Liver (tissue), 9 donors: ENCODE data around the gene EXOC4. TPM values are rescaled to one million over a fixed set of nuclear protein-coding genes. Genes with fewer than 3 reads are reported as not detected.

Source experiments
- DNase-seq: peaks from one replicate; pipeline ENCODE4 v3.0.0-alpha.2; 2017; ENCODE audit warnings: low spot score
- H3K27ac ChIP-seq, 2 donors: one replicate each; pipeline ENCODE4 v1.7.0; 2013; ENCODE audit warnings: inconsistent platforms in 2 of 2, low read length in 2 of 2, control low read depth in 1 of 2, low read depth in 1 of 2, mild to moderate bottlenecking in 1 of 2
- H3K27me3 ChIP-seq, 4 donors: one replicate each; pipeline versions ENCODE4 v1.6.1 to v1.7.0; 2013; ENCODE audit warnings: low read length in 3 of 4, inconsistent platforms in 1 of 4, mild to moderate bottlenecking in 1 of 4, moderate library complexity in 1 of 4; ENCODE audit not compliant: control insufficient read depth in 4 of 4, insufficient read depth in 4 of 4
- H3K36me3 ChIP-seq, 4 donors: one replicate each; pipeline versions ENCODE4 v1.6.1 to v1.7.0; 2013; ENCODE audit warnings: low read length in 3 of 4, mild to moderate bottlenecking in 3 of 4, low read depth in 1 of 4, moderate library complexity in 1 of 4; ENCODE audit not compliant: control insufficient read depth in 4 of 4, insufficient read depth in 3 of 4
- H3K4me1 ChIP-seq, 4 donors: one replicate each; pipeline versions ENCODE4 v1.6.1 to v1.7.0; 2013; ENCODE audit warnings: low read length in 3 of 4, mild to moderate bottlenecking in 3 of 4, moderate library complexity in 1 of 4; ENCODE audit not compliant: control insufficient read depth in 4 of 4, insufficient read depth in 4 of 4
- H3K4me3 ChIP-seq, 3 donors: one replicate each; pipeline versions ENCODE4 v1.6.1 to v1.7.0; 2013; ENCODE audit warnings: low read length in 3 of 3, control low read depth in 1 of 3, low read depth in 1 of 3, mild to moderate bottlenecking in 1 of 3
- H3K9ac ChIP-seq, 2 donors: one replicate each; pipeline ENCODE4 v1.7.0; 2013; ENCODE audit warnings: low read length in 2 of 2, mild to moderate bottlenecking in 2 of 2, moderate library complexity in 2 of 2, control low read depth in 1 of 2, low read depth in 1 of 2
- H3K9me3 ChIP-seq, 4 donors: one replicate each; pipeline versions ENCODE4 v1.6.1 to v1.7.0; 2013; ENCODE audit warnings: low read length in 3 of 4; ENCODE audit not compliant: control insufficient read depth in 4 of 4
- FOXA1 ChIP-seq: IDR thresholded peaks from 2 replicates; pipeline ENCODE4 v1.6.1; 2016; ENCODE audit warnings: antibody characterized with exemption
- GABPA ChIP-seq, 2 donors: IDR thresholded peaks in 1 of 2; conservative IDR thresholded peaks in 1 of 2; 2 replicates each; pipeline ENCODE4 v1.6.1; 2016; ENCODE audit warnings: antibody characterized with exemption in 2 of 2, mild to moderate bottlenecking in 1 of 2, moderate library complexity in 1 of 2
- HNF4G ChIP-seq: IDR thresholded peaks from 2 replicates; pipeline ENCODE4 v1.6.1; 2016; ENCODE audit warnings: antibody characterized with exemption
- JUND ChIP-seq, 2 donors: IDR thresholded peaks; 2 replicates each; pipeline ENCODE4 v1.6.1; 2016; ENCODE audit warnings: antibody characterized with exemption in 2 of 2
- NR2F2 ChIP-seq: IDR thresholded peaks from 2 replicates; pipeline ENCODE4 v1.6.1; 2016; ENCODE audit warnings: antibody characterized with exemption
- RXRA ChIP-seq, 2 donors: IDR thresholded peaks; 2 replicates each; pipeline ENCODE4 v1.6.1; 2017 to 2018; ENCODE audit warnings: antibody characterized with exemption in 2 of 2, mild to moderate bottlenecking in 1 of 2
- TAF1 ChIP-seq: conservative IDR thresholded peaks from 2 replicates; pipeline ENCODE4 v1.6.1; 2016; ENCODE audit warnings: antibody characterized with exemption, mild to moderate bottlenecking
- WGBS: extraction: QIAGEN DNeasy Blood & Tissue Kit; methylation state at CpG from one replicate; pipeline ENCODE4 v1.1.7; 2013; 5-methylcytosine and 5-hydroxymethylcytosine counted together
- polyA plus RNA-seq, 2 donors: library from polyadenylated mRNA; stranded (reverse) in 1 of 2; unstranded in 1 of 2; fragments of 200-250 nt in 1 of 2; fragments of >200 nt in 1 of 2; fragmentation: Nextera tagmentation in 1 of 2; extraction: Ambion mirVana in 1 of 2; gene quantifications; one replicate each; pipeline versions ENCODE4 v1.2.1 to v1.2.3, GENCODE V29; 2013 to 2015
- total RNA-seq, 2 donors: library from RNA; depleted of rRNA; stranded (reverse); fragments of >200 nt; gene quantifications; one replicate each; pipeline ENCODE4 v1.2.3, GENCODE V29; 2014
- TF ChIP-seq, protein P1 (sequence below): fragments of 150-350 bp; IDR thresholded peaks from 2 replicates; pipeline ENCODE4 v1.5.1; 2017; ENCODE audit warnings: improper control_type of control experiment, low read depth, low read length; ENCODE audit not compliant: missing input control
- TF ChIP-seq, protein P2 (sequence below): IDR thresholded peaks from 2 replicates; pipeline ENCODE4 v1.6.1; 2016; ENCODE audit warnings: antibody characterized with exemption
- TF ChIP-seq, protein P3 (sequence below): IDR thresholded peaks from 2 replicates; pipeline ENCODE4 v1.6.1; 2016; ENCODE audit warnings: antibody characterized with exemption, mild to moderate bottlenecking
- donor health status: healthy.
- donor health status: healthy.
- donor health status: healthy.
- donor health status: healthy.
- donor health status: healthy.

Gene EXOC4
- total and polyA plus RNA-seq, 4 donors = 9.5 to 55.9 (median 23.6) TPM

DNA sequence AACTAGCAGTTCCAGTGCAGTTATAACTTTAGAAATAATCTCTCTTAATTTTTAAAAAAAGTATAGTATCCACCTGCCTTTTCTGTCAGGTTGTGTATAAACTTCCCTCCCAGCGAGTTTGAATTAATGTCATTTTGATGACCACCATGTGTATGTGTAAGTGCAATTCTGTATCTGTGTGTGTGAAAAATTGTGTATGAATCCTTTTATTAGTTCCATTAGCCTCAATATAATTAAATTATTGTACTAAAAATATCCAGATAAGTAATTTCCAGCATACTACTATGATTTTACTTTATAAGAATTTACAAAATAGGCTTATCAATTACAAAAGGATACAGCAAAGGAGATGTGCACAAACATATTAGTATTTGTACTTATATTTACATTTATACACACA, 453.1 kb downstream of the EXOC4 start:
- no peak overlapping the region for H3K9ac ChIP-seq
- H3K4me1 ChIP-seq = no peaks in the 10 kb centered on the region
- no peak for DNase-seq
- WGBS = 95% methylated on average over 1 of the region's 1 CpG
- H3K27me3 ChIP-seq = no peaks in the 10 kb centered on the region
- H3K4me3 ChIP-seq = no peak overlapping the region
- H3K27ac ChIP-seq = no peak overlapping the region
- TF ChIP-seq, protein P1, sequence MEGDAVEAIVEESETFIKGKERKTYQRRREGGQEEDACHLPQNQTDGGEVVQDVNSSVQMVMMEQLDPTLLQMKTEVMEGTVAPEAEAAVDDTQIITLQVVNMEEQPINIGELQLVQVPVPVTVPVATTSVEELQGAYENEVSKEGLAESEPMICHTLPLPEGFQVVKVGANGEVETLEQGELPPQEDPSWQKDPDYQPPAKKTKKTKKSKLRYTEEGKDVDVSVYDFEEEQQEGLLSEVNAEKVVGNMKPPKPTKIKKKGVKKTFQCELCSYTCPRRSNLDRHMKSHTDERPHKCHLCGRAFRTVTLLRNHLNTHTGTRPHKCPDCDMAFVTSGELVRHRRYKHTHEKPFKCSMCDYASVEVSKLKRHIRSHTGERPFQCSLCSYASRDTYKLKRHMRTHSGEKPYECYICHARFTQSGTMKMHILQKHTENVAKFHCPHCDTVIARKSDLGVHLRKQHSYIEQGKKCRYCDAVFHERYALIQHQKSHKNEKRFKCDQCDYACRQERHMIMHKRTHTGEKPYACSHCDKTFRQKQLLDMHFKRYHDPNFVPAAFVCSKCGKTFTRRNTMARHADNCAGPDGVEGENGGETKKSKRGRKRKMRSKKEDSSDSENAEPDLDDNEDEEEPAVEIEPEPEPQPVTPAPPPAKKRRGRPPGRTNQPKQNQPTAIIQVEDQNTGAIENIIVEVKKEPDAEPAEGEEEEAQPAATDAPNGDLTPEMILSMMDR = no peak
- no peak for TF ChIP-seq RXRA (IDR thresholded peaks at IDR 0.05)
- no peak for TF ChIP-seq GABPA (IDR thresholded peaks at IDR 0.05 in 1 of 2, conservative IDR thresholded peaks at IDR 0.05 in 1 of 2)
- TF ChIP-seq, protein P2, sequence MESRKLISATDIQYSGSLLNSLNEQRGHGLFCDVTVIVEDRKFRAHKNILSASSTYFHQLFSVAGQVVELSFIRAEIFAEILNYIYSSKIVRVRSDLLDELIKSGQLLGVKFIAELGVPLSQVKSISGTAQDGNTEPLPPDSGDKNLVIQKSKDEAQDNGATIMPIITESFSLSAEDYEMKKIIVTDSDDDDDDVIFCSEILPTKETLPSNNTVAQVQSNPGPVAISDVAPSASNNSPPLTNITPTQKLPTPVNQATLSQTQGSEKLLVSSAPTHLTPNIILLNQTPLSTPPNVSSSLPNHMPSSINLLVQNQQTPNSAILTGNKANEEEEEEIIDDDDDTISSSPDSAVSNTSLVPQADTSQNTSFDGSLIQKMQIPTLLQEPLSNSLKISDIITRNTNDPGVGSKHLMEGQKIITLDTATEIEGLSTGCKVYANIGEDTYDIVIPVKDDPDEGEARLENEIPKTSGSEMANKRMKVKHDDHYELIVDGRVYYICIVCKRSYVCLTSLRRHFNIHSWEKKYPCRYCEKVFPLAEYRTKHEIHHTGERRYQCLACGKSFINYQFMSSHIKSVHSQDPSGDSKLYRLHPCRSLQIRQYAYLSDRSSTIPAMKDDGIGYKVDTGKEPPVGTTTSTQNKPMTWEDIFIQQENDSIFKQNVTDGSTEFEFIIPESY = no peak
- TF ChIP-seq TAF1 = no peak
- TF ChIP-seq JUND (IDR thresholded peaks at IDR 0.05) = no peak
- TF ChIP-seq, protein P3, sequence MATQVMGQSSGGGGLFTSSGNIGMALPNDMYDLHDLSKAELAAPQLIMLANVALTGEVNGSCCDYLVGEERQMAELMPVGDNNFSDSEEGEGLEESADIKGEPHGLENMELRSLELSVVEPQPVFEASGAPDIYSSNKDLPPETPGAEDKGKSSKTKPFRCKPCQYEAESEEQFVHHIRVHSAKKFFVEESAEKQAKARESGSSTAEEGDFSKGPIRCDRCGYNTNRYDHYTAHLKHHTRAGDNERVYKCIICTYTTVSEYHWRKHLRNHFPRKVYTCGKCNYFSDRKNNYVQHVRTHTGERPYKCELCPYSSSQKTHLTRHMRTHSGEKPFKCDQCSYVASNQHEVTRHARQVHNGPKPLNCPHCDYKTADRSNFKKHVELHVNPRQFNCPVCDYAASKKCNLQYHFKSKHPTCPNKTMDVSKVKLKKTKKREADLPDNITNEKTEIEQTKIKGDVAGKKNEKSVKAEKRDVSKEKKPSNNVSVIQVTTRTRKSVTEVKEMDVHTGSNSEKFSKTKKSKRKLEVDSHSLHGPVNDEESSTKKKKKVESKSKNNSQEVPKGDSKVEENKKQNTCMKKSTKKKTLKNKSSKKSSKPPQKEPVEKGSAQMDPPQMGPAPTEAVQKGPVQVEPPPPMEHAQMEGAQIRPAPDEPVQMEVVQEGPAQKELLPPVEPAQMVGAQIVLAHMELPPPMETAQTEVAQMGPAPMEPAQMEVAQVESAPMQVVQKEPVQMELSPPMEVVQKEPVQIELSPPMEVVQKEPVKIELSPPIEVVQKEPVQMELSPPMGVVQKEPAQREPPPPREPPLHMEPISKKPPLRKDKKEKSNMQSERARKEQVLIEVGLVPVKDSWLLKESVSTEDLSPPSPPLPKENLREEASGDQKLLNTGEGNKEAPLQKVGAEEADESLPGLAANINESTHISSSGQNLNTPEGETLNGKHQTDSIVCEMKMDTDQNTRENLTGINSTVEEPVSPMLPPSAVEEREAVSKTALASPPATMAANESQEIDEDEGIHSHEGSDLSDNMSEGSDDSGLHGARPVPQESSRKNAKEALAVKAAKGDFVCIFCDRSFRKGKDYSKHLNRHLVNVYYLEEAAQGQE = no peak
- TF ChIP-seq FOXA1 = no peak
- TF ChIP-seq NR2F2 = no peak
- no peak for TF ChIP-seq HNF4G
- no peaks in the 10 kb centered on the region for H3K9me3 ChIP-seq
- no peaks in the 10 kb centered on the region for H3K36me3 ChIP-seq

DNA sequence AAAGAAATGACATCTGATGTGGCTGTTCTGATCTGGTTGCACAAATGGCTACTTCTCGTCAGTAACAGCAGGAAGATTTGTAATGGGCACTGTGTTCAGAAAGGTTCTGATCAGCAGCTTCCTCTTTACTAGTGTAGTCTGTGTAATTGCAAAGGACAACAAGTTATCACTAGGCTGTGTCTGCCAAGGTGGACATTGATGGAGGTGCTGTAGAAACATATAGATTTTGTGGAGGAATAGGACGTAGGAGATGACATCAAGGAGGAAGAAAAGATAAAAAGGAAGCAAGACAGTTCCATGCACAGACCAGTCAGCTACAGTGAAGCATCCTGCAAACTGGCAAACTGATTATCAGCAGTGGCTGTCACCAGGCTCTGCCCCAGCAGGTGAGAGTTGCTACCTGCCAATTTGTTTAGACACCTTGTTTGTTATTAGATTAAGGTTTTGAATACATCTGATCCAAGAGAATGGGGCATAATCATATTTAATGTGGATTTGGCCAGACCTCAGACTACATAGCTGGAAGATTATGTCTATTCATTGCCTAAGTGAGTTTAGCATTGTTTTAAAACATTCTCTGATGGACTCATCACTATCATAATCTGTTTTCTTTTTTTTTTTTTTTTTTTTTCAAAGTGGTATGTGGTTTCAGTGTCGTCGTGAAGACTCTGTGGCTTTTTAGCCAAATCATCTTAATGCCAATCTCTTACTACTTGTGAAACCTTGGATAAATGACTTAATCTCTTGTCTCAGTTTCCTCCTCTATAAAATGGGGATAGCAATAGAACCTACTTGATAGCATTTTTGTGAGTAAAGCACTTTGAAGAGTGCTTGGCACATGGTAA, 456.4 kb downstream of the EXOC4 start:
- H3K36me3 ChIP-seq = no peaks in the 10 kb centered on the region
- TF ChIP-seq NR2F2 = no peak
- no peak for DNase-seq
- 89% methylated on average over 4 of the region's 4 CpGs for WGBS
- H3K9me3 ChIP-seq = no peaks in the 10 kb centered on the region
- no peaks in the 10 kb centered on the region for H3K4me1 ChIP-seq
- no peak overlapping the region for H3K9ac ChIP-seq
- no peaks in the 10 kb centered on the region for H3K27me3 ChIP-seq
- no peak overlapping the region for H3K4me3 ChIP-seq
- no peak overlapping the region for H3K27ac ChIP-seq
